HEK293T (cell line): ENCODE results near the gene EXOC6B.

Experiments used
- FOXA1 ChIP-seq: fragments of 450-650 bp; IDR thresholded peaks from 2 replicates; pipeline ENCODE4 v1.6.1; 2016; ENCODE audit warnings: mild to moderate bottlenecking
- HDGF ChIP-seq: fragments of 450-650 bp; IDR thresholded peaks from 2 replicates; pipeline ENCODE4 v1.6.1; 2017; ENCODE audit warnings: antibody characterized with exemption, borderline replicate concordance
- NFRKB ChIP-seq: fragments of 450-650 bp; IDR thresholded peaks from 2 replicates; pipeline ENCODE4 v1.6.1; 2016; ENCODE audit warnings: mild to moderate bottlenecking, moderate library complexity

DNA sequence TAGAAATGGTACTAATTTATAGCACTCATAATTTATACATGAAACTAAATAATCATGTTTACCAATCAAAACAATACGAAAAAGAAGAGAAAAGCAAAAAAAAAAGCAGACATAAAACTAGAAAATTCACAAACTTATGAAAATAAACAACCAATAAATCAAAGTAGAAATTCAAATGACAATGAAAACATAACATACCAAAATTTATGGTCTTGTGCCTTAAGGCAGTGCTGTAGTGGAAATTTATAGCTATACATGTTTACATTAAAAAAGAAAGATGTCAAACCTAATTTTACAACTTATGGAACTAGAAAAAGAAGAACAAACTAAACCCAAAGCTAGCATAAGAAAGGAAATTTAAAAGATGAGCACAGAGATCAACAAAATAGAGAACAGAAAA, 45.2 kb upstream of the EXOC6B start:
- TF ChIP-seq HDGF: no peak
- no peak for TF ChIP-seq FOXA1
- no peak for TF ChIP-seq NFRKB
